GM18505 (cell line): ENCODE measurements around the gene TXNRD2.

Experiments
- ATAC-seq: cut with Tn5 transposase; IDR thresholded peaks from one replicate; pipeline ENCODE4 v1.9.1; 2021; ENCODE audit not compliant: unreplicated experiment
- POLR2A ChIP-seq: IDR thresholded peaks from 4 replicates; pipeline ENCODE4 v1.6.1; 2011; ENCODE audit warnings: borderline replicate concordance; ENCODE audit not compliant: insufficient read depth, insufficient read length; ENCODE audit errors: extremely low read depth

TXNRD2 gene

GRCh38 chr22:19879246-19879570 is 62.4 kb downstream of the TXNRD2 start:
- no peak for ATAC-seq
- no peak for TF ChIP-seq POLR2A

GRCh38 chr22:19878461-19879245 is 63.0 kb downstream of the TXNRD2 start:
- ATAC-seq, result no peak
- no peak for TF ChIP-seq POLR2A

GRCh38 chr22:19877626-19878339 is 63.8 kb downstream of the TXNRD2 start:
- no peak for TF ChIP-seq POLR2A
- ATAC-seq, result no peak

GRCh38 chr22:19876941-19877625 is 64.5 kb downstream of the TXNRD2 start:
- no peak for ATAC-seq
- no peak for TF ChIP-seq POLR2A

GRCh38 chr22:19876314-19876940 is 65.2 kb downstream of the TXNRD2 start:
- no peak for TF ChIP-seq POLR2A
- no peak for ATAC-seq

GRCh38 chr22:19875531-19876313 is 65.9 kb downstream of the TXNRD2 start:
- no peak for TF ChIP-seq POLR2A
- no peak for ATAC-seq

- no peak for ATAC-seq
These were observed 66.5 kb downstream of the TXNRD2 start for GRCh38 chr22:19875061-19875530.

GRCh38 chr22:19874307-19875060 is 67.1 kb downstream of the TXNRD2 start:
- no peak for ATAC-seq

More at GRCh38 chr22:19875061-19875530, 66.5 kb downstream of the TXNRD2 start:
- TF ChIP-seq POLR2A, result no peak

GRCh38 chr22:19873960-19874306 is 67.7 kb downstream of the TXNRD2 start:
- no peak for ATAC-seq
- TF ChIP-seq POLR2A, result no peak

More at GRCh38 chr22:19874307-19875060, 67.1 kb downstream of the TXNRD2 start:
- TF ChIP-seq POLR2A, result no peak

- ATAC-seq, result no peak
- no peak for TF ChIP-seq POLR2A
These were observed 68.3 kb downstream of the TXNRD2 start for GRCh38 chr22:19873138-19873959.

- TF ChIP-seq POLR2A, result no peak
- ATAC-seq, result no peak
These were observed 68.9 kb downstream of the TXNRD2 start for GRCh38 chr22:19872779-19873137.
